NCI-H2029 (cell line): Measurements from ENCODE around the gene NAALADL2.

ENCODE experiments used
- DNase-seq: peaks from one replicate; lab custom pipeline; 2025; lab: John Stamatoyannopoulos, UW

The NAALADL2 gene

GRCh38 chr3:175001091-175001490, 142.0 kb downstream of the NAALADL2 start:
- DNase-seq: no peak

- DNase-seq: no peak
These were observed 143.6 kb downstream of the NAALADL2 start for GRCh38 chr3:175002732-175003143.

GRCh38 chr3:175003590-175003989, 144.5 kb downstream of the NAALADL2 start:
- no peak for DNase-seq

- DNase-seq: no peak
These were observed 146.1 kb downstream of the NAALADL2 start for GRCh38 chr3:175005193-175005592.

GRCh38 chr3:175005881-175006280, 146.7 kb downstream of the NAALADL2 start:
- DNase-seq: no peak

- no peak for DNase-seq
These were observed 148.2 kb downstream of the NAALADL2 start for GRCh38 chr3:175007306-175007705.

- DNase-seq: no peak
These were observed 150.2 kb downstream of the NAALADL2 start for GRCh38 chr3:175009295-175009694.

GRCh38 chr3:175015056-175015635, 156.0 kb downstream of the NAALADL2 start:
- DNase-seq: no peak

GRCh38 chr3:175018946-175019727, 160.0 kb downstream of the NAALADL2 start:
- no peak for DNase-seq

- DNase-seq: no peak
These were observed 161.0 kb downstream of the NAALADL2 start for GRCh38 chr3:175020101-175020500.

GRCh38 chr3:175029828-175030227, 170.7 kb downstream of the NAALADL2 start:
- no peak for DNase-seq

GRCh38 chr3:175039875-175040274, 180.7 kb downstream of the NAALADL2 start:
- DNase-seq: no peak

GRCh38 chr3:175041369-175041768, 182.2 kb downstream of the NAALADL2 start:
- DNase-seq: no peak

GRCh38 chr3:175046601-175047000, 187.5 kb downstream of the NAALADL2 start:
- DNase-seq: no peak

- DNase-seq: no peak
These were observed 188.7 kb downstream of the NAALADL2 start for GRCh38 chr3:175047786-175048185.

GRCh38 chr3:175057401-175057800, 198.3 kb downstream of the NAALADL2 start:
- no peak for DNase-seq

GRCh38 chr3:175059788-175060187, 200.7 kb downstream of the NAALADL2 start:
- no peak for DNase-seq

GRCh38 chr3:175065497-175065896, 206.4 kb downstream of the NAALADL2 start:
- DNase-seq: no peak

GRCh38 chr3:175066617-175067415, 207.7 kb downstream of the NAALADL2 start:
- no peak for DNase-seq

- no peak for DNase-seq
These were observed 209.5 kb downstream of the NAALADL2 start for GRCh38 chr3:175068587-175068986.

GRCh38 chr3:175070946-175071345, 211.8 kb downstream of the NAALADL2 start:
- peak; percentile 19 for DNase-seq

GRCh38 chr3:175073219-175073905, 214.2 kb downstream of the NAALADL2 start:
- no peak for DNase-seq
